HAP-1 (cell line): ENCODE results near the gene CLCN3.
"Not testable (repeated sequence)": the region's sequence is repeated elsewhere in the genome, so short reads cannot be mapped to it uniquely, and the experiment has no call there.

Experiments
- DNase-seq, 2 experiments: peaks; one replicate each; pipeline ENCODE4 v3.0.0-alpha.2; 2016 to 2020; ENCODE audit warnings: low spot score in 2 of 2
- H3K27me3 ChIP-seq: fragments of 250-450 bp; sonication (Bioruptor Pico); 2 replicates; pipeline ENCODE4 v1.5.1; 2020; ENCODE audit warnings: low read depth, mild to moderate bottlenecking, moderate library complexity
- H3K36me3 ChIP-seq: fragments of 250-450 bp; sonication (Bioruptor Pico); replicated peaks from 2 replicates; pipeline ENCODE4 v1.5.1; 2020; ENCODE audit warnings: mild to moderate bottlenecking
- H3K4me1 ChIP-seq: fragments of 250-450 bp; sonication (Bioruptor Pico); 2 replicates; pipeline ENCODE4 v1.5.1; 2020; ENCODE audit warnings: mild to moderate bottlenecking
- H3K4me3 ChIP-seq: fragments of 250-450 bp; sonication (Bioruptor Pico); 2 replicates; pipeline ENCODE4 v1.5.1; 2020; ENCODE audit warnings: mild to moderate bottlenecking, moderate library complexity
- H3K9me3 ChIP-seq: fragments of 250-450 bp; sonication (Bioruptor Pico); 2 replicates; pipeline ENCODE4 v1.5.1; 2020; ENCODE audit warnings: mild to moderate bottlenecking, moderate library complexity
- in situ Hi-C: fragments of 300-500 bp; cut with MboI; formaldehyde crosslinking; loops from 3 replicates; pipeline ENCODE4 v1.14.3; 2020; ENCODE audit warnings: low sequenced_read_pairs, inconsistent platforms, mixed read lengths

Gene CLCN3

GRCh38 chr4:169619958-169620879, at the start of gene CLCN3:
CLCN3 (plus strand) TSS chr4:169620578; CDS start chr4:169635929, 15,351 bp downstream.
- no peaks in the 10 kb centered on the region; the same call in 1 of the 2 replicates for H3K9me3 ChIP-seq
- peak; percentile 97 to 99 for DNase-seq
- H3K27me3 ChIP-seq, result no peaks in the 10 kb centered on the region
- in situ Hi-C loops, result loop anchor here (10.0 to 25.0 kb wide), 2 partner anchors 115 to 417 kb away; partner anchors contain the start of gene MFAP3L
- peaks cover 10% of the 10 kb centered on the region; the same call in 1 of the 2 replicates for H3K4me1 ChIP-seq
- 0 out of 2 replicates have a peak, but pooled peaks cover 2% of the 10 kb centered on the region for H3K36me3 ChIP-seq
- H3K4me3 ChIP-seq, result peak within 1 kb of the TSS; percentile 83

- H3K4me3 ChIP-seq, in situ Hi-C loops, H3K36me3 ChIP-seq, H3K4me1 ChIP-seq, DNase-seq, H3K27me3 ChIP-seq, H3K9me3 ChIP-seq: not testable (repeated sequence)
These were observed 49.4 kb upstream of the CLCN3 start for GRCh38 chr4:169571012-169571411.

GRCh38 chr4:169571435-169571834, 48.9 kb upstream of the CLCN3 start:
- no peaks in the 10 kb centered on the region for H3K9me3 ChIP-seq
- no peaks in the 10 kb centered on the region for H3K27me3 ChIP-seq
- no peaks in the 10 kb centered on the region; the same call in 1 of the 2 replicates for H3K36me3 ChIP-seq
- in situ Hi-C loops, result no loop called here
- H3K4me3 ChIP-seq, result no peak overlapping the region
- no peak for DNase-seq
- H3K4me1 ChIP-seq, result no peaks in the 10 kb centered on the region

- in situ Hi-C loops, result no loop called here
- Histone ChIP-seq H3K9me3 (no peaks in the 10 kb centered on the region), H3K4me1 (no peaks in the 10 kb centered on the region), H3K36me3 (peaks cover under 1% of the 10 kb centered on the region; the same call in 1 of the 2 replicates), H3K27me3 (no peaks in the 10 kb centered on the region), H3K4me3 (no peak overlapping the region)
- DNase-seq, result no peak
These were observed 46.5 kb upstream of the CLCN3 start for GRCh38 chr4:169573889-169574288.

- Histone ChIP-seq H3K36me3 (peaks cover 2% of the 10 kb centered on the region; the same call in 1 of the 2 replicates), H3K4me1 (peaks cover 9% of the 10 kb centered on the region), H3K27me3 (no peaks in the 10 kb centered on the region), H3K4me3 (no peak overlapping the region), H3K9me3 (no peaks in the 10 kb centered on the region)
- in situ Hi-C loops, result no loop called here
- DNase-seq, result no peak
These were observed 38.2 kb upstream of the CLCN3 start for GRCh38 chr4:169582203-169582602.

- Histone ChIP-seq H3K36me3 (peaks cover 2% of the 10 kb centered on the region; the same call in 1 of the 2 replicates), H3K4me3 (no peak overlapping the region), H3K9me3 (no peaks in the 10 kb centered on the region), H3K27me3 (no peaks in the 10 kb centered on the region), H3K4me1 (peaks cover 9% of the 10 kb centered on the region)
- in situ Hi-C loops, result no loop called here
- DNase-seq, result no peak
These were observed 37.7 kb upstream of the CLCN3 start for GRCh38 chr4:169582706-169583105.

GRCh38 chr4:169583563-169583962, 36.8 kb upstream of the CLCN3 start:
- in situ Hi-C loops, result no loop called here
- DNase-seq, result peak in 1 of 2 experiments; percentile 59
- H3K4me3 ChIP-seq, result no peak overlapping the region

GRCh38 chr4:169593050-169593560, 27.3 kb upstream of the CLCN3 start:
- no peaks in the 10 kb centered on the region for H3K9me3 ChIP-seq
- H3K4me3 ChIP-seq, result no peak overlapping the region
- no peaks in the 10 kb centered on the region; the same call in 1 of the 2 replicates for H3K36me3 ChIP-seq
- no peaks in the 10 kb centered on the region for H3K4me1 ChIP-seq
- no peaks in the 10 kb centered on the region for H3K27me3 ChIP-seq
- no peak for DNase-seq
- in situ Hi-C loops, result no loop called here

More at GRCh38 chr4:169583563-169583962, 36.8 kb upstream of the CLCN3 start:
- Histone ChIP-seq H3K27me3 (no peaks in the 10 kb centered on the region), H3K4me1 (peaks cover 9% of the 10 kb centered on the region), H3K9me3 (no peaks in the 10 kb centered on the region), H3K36me3 (peaks cover 2% of the 10 kb centered on the region; the same call in 1 of the 2 replicates)

- H3K36me3 ChIP-seq, result no peaks in the 10 kb centered on the region; the same call in 1 of the 2 replicates
- in situ Hi-C loops, result no loop called here
- no peaks in the 10 kb centered on the region for H3K4me1 ChIP-seq
- DNase-seq, result no peak
- no peaks in the 10 kb centered on the region for H3K9me3 ChIP-seq
- no peaks in the 10 kb centered on the region for H3K27me3 ChIP-seq
- no peak overlapping the region for H3K4me3 ChIP-seq
These were observed 25.7 kb upstream of the CLCN3 start for GRCh38 chr4:169594560-169595195.

GRCh38 chr4:169601016-169601771, 19.2 kb upstream of the CLCN3 start:
- H3K27me3 ChIP-seq, result no peaks in the 10 kb centered on the region
- in situ Hi-C loops, result loop anchor here (25.0 kb wide), 1 partner anchor 436 kb away; the partner anchor contains the start of gene MFAP3L
- H3K9me3 ChIP-seq, result no peaks in the 10 kb centered on the region
- no peaks in the 10 kb centered on the region for H3K4me1 ChIP-seq
- no peaks in the 10 kb centered on the region; the same call in 1 of the 2 replicates for H3K36me3 ChIP-seq
- DNase-seq, result no peak
- H3K4me3 ChIP-seq, result no peak overlapping the region

GRCh38 chr4:169603312-169603711, 17.1 kb upstream of the CLCN3 start:
- Histone ChIP-seq H3K4me1 (no peaks in the 10 kb centered on the region), H3K27me3 (no peaks in the 10 kb centered on the region), H3K9me3 (no peaks in the 10 kb centered on the region), H3K4me3 (no peak overlapping the region), H3K36me3 (no peaks in the 10 kb centered on the region; the same call in 1 of the 2 replicates)
- no peak for DNase-seq
- in situ Hi-C loops, result loop anchor here (25.0 kb wide), 1 partner anchor 434 kb away; the partner anchor contains the start of gene MFAP3L

- Histone ChIP-seq H3K4me3 (no peak overlapping the region), H3K9me3 (no peaks in the 10 kb centered on the region), H3K27me3 (no peaks in the 10 kb centered on the region), H3K36me3 (no peaks in the 10 kb centered on the region; the same call in 1 of the 2 replicates), H3K4me1 (no peaks in the 10 kb centered on the region)
- DNase-seq, result no peak
- in situ Hi-C loops, result loop anchor here (25.0 kb wide), 1 partner anchor 433 kb away; the partner anchor contains the start of gene MFAP3L
These were observed 16.1 kb upstream of the CLCN3 start for GRCh38 chr4:169604131-169604900.
